HCT116 (cell line): ENCODE data around the gene CD72. TPM values are rescaled to one million over a fixed set of nuclear protein-coding genes. Genes with fewer than 3 reads are reported as not detected.

Experiments
- ATAC-seq: fragments of 200-7000 bp; cut with Tn5 transposase; 2 replicates; pipeline ENCODE4 v1.9.1; 2020; ENCODE audit warnings: mild to moderate bottlenecking, moderate library complexity
- BruUV-seq: library from RNA; stranded (reverse); fragments of 400-500 nt; replicated peaks from 2 replicates; lab custom pipeline; 2021; lab: Mats Ljungman, UMichigan
- CTCF ChIA-PET: fragments of 300-600 bp; sonication (Branson Sonifier 250); formaldehyde crosslinking; loops from one replicate; lab custom pipeline; 2021; ENCODE audit warnings: antibody characterized with exemption; lab: Charles Lee
- POLR2A ChIA-PET: fragments of 300-600, 350-600 bp; sonication (Branson Sonifier 250); formaldehyde crosslinking; loops from one replicate; lab custom pipeline; 2021; ENCODE audit warnings: antibody characterized with exemption; lab: Charles Lee
- RAD21 ChIA-PET, 2 experiments: fragments of 300-600 bp; sonication (Branson Sonifier 250); formaldehyde crosslinking; loops; one replicate each; lab custom pipeline; 2023; ENCODE audit warnings: low total read pairs in 2 of 2; ENCODE audit not compliant: uncharacterized antibody in 2 of 2, unreplicated experiment in 2 of 2, low non-redundant PET in 1 of 2; lab: Charles Lee
- DNase-seq: peaks from one replicate; pipeline ENCODE4 v3.0.0-alpha.2; 2010; ENCODE audit warnings: low read depth, low spot score
- H2AFZ ChIP-seq: fragments of 200-600 bp; shearing (Covaris generic), sonication (generic); 2 replicates; pipeline ENCODE4 v1.6.1; 2017; ENCODE audit warnings: low read depth, mixed run types, mixed read lengths, antibody characterized with exemption, low read length; ENCODE audit not compliant: poor library complexity, severe bottlenecking
- H3K27ac ChIP-seq: 2 replicates; pipeline ENCODE4 v1.5.1; 2012; ENCODE audit warnings: low read depth, low read length
- H3K27me3 ChIP-seq: fragments of 200-600 bp; sonication (generic); 2 replicates; pipeline ENCODE4 v1.6.1; 2016; ENCODE audit warnings: mixed run types, low read length, mixed read lengths; ENCODE audit not compliant: insufficient read depth
- H3K36me3 ChIP-seq, 2 experiments: fragments of 200-500 bp in 1 of 2; fragments of 200-600 bp in 1 of 2; sonication (Bioruptor generic) in 1 of 2; sonication (generic) in 1 of 2; 2 replicates each; pipeline versions ENCODE4 v1.5.1 to v1.6.1; 2014 to 2016; ENCODE audit warnings: low read length in 2 of 2, inconsistent platforms in 1 of 2, mixed read lengths in 1 of 2, mixed run types in 1 of 2; ENCODE audit not compliant: insufficient read depth in 2 of 2, control insufficient read depth in 1 of 2
- H3K4me1 ChIP-seq, 2 experiments: fragments of 200-600 bp in 1 of 2; sonication (generic) in 1 of 2; 2 replicates each; pipeline versions ENCODE4 v1.5.1 to v1.6.1; 2012 to 2017; ENCODE audit warnings: low read length in 2 of 2, inconsistent platforms in 1 of 2, mild to moderate bottlenecking in 1 of 2, mixed read lengths in 1 of 2, mixed run types in 1 of 2, moderate library complexity in 1 of 2; ENCODE audit not compliant: insufficient read depth in 2 of 2, control insufficient read depth in 1 of 2
- H3K4me2 ChIP-seq: fragments of 200-600 bp; sonication (generic); 2 replicates; pipeline ENCODE4 v1.6.1; 2017; ENCODE audit warnings: mixed run types, low read length, mixed read lengths
- H3K4me3 ChIP-seq, 2 experiments: fragments of 200-600 bp in 1 of 2; sonication (generic) in 1 of 2; replicated peaks in 1 of 2; 2 replicates each; pipeline ENCODE4 v1.5.1; 2011 to 2016; ENCODE audit warnings: low read length in 2 of 2, control low read depth in 1 of 2, low read depth in 1 of 2, mild to moderate bottlenecking in 1 of 2, mixed read lengths in 1 of 2, mixed run types in 1 of 2
- H3K79me2 ChIP-seq: fragments of 200-600 bp; sonication (generic); 2 replicates; pipeline ENCODE4 v1.6.1; 2017; ENCODE audit warnings: mild to moderate bottlenecking, mixed run types, low read length, moderate library complexity, mixed read lengths; ENCODE audit not compliant: insufficient read depth
- H3K9ac ChIP-seq: fragments of 200-600 bp; sonication (generic); 2 replicates; pipeline ENCODE4 v1.6.1; 2016; ENCODE audit warnings: low read length, mixed read lengths
- H3K9me2 ChIP-seq: fragments of 200-600 bp; sonication (generic), shearing (Covaris generic); 2 replicates; pipeline ENCODE4 v1.6.1; 2017; ENCODE audit warnings: mixed run types, mild to moderate bottlenecking, moderate library complexity; ENCODE audit not compliant: insufficient read depth
- H3K9me3 ChIP-seq, 2 experiments: fragments of 200-500 bp in 1 of 2; fragments of 200-600 bp in 1 of 2; sonication (Bioruptor generic) in 1 of 2; sonication (generic) in 1 of 2; 2 replicates each; pipeline ENCODE4 v1.6.1; 2014 to 2017; ENCODE audit warnings: low read length in 2 of 2, mixed read lengths in 2 of 2, inconsistent platforms in 1 of 2, low read depth in 1 of 2, mild to moderate bottlenecking in 1 of 2, mixed run types in 1 of 2, moderate library complexity in 1 of 2; ENCODE audit not compliant: control insufficient read depth in 1 of 2, insufficient read depth in 1 of 2
- H4K20me1 ChIP-seq: fragments of 200-600 bp; sonication (generic), shearing (Covaris generic); 2 replicates; pipeline ENCODE4 v1.6.1; 2017; ENCODE audit warnings: mixed run types, mild to moderate bottlenecking, moderate library complexity; ENCODE audit not compliant: insufficient read depth
- ATF3 ChIP-seq: IDR thresholded peaks from 2 replicates; pipeline ENCODE4 v1.6.1; 2012
- CEBPB ChIP-seq: IDR thresholded peaks from 2 replicates; pipeline ENCODE4 v1.6.1; 2012; ENCODE audit warnings: low read depth
- EGR1 ChIP-seq: IDR thresholded peaks from 2 replicates; pipeline ENCODE4 v1.6.1; 2012; ENCODE audit warnings: low read depth
- EZH2 ChIP-seq: fragments of 200-600 bp; sonication (generic); IDR thresholded peaks from 2 replicates; pipeline ENCODE4 v1.6.1; 2017; ENCODE audit warnings: antibody characterized with exemption, mixed run types
- EZH2phosphoT487 ChIP-seq: fragments of 200-600 bp; IDR thresholded peaks from 2 replicates; pipeline ENCODE4 v1.6.1; 2018; ENCODE audit warnings: antibody characterized with exemption, borderline replicate concordance
- FOSL1 ChIP-seq: IDR thresholded peaks from 2 replicates; pipeline ENCODE4 v1.6.1; 2012; ENCODE audit warnings: low read depth
- JUND ChIP-seq: IDR thresholded peaks from 2 replicates; pipeline ENCODE4 v1.6.1; 2012
- MAX ChIP-seq: IDR thresholded peaks from 2 replicates; pipeline ENCODE4 v1.6.1; 2012
- POLR2A ChIP-seq: IDR thresholded peaks from 2 replicates; pipeline ENCODE4 v1.7.0; 2011; ENCODE audit warnings: borderline replicate concordance; ENCODE audit not compliant: insufficient read depth, insufficient read length; ENCODE audit errors: extremely low read depth
- POLR2AphosphoS5 ChIP-seq: IDR thresholded peaks from 2 replicates; pipeline ENCODE4 v1.6.1; 2011; ENCODE audit warnings: mild to moderate bottlenecking, low read depth, low read length, moderate library complexity
- RAD21 ChIP-seq: IDR thresholded peaks from 2 replicates; pipeline ENCODE4 v1.6.1; 2012; ENCODE audit warnings: low read depth, mild to moderate bottlenecking
- SIN3A ChIP-seq: IDR thresholded peaks from 2 replicates; pipeline ENCODE4 v1.6.1; 2012; ENCODE audit warnings: low read depth
- SP1 ChIP-seq: IDR thresholded peaks from 2 replicates; pipeline ENCODE4 v1.6.1; 2012; ENCODE audit warnings: low read depth
- SRF ChIP-seq: IDR thresholded peaks from 2 replicates; pipeline ENCODE4 v1.6.1; 2012; ENCODE audit warnings: low read depth
- TCF7L2 ChIP-seq: IDR thresholded peaks from 2 replicates; pipeline ENCODE4 v1.7.0; 2011; ENCODE audit warnings: borderline replicate concordance, inconsistent platforms; ENCODE audit not compliant: insufficient read depth, insufficient read length; ENCODE audit errors: extremely low read depth
- ZBTB33 ChIP-seq: IDR thresholded peaks from 2 replicates; pipeline ENCODE4 v1.6.1; 2011; ENCODE audit warnings: mild to moderate bottlenecking, low read length, moderate library complexity; ENCODE audit not compliant: insufficient replicate concordance; ENCODE audit errors: extremely low read depth
- ZFX ChIP-seq: fragments of 450-650 bp; IDR thresholded peaks from 2 replicates; pipeline ENCODE4 v1.6.1; 2017
- ZNF274 ChIP-seq: fragments of 200-500 bp; sonication (Bioruptor generic); IDR thresholded peaks from 2 replicates; pipeline ENCODE4 v1.6.1; 2014; ENCODE audit warnings: mild to moderate bottlenecking, low read depth, low read length, inconsistent platforms
- intact Hi-C: fragments of 100-400 bp; cut with micrococcal nuclease; formaldehyde crosslinking; loops from 2 replicates; pipeline ENCODE4 v1.10.0; 2022
- total RNA-seq: library from RNA; stranded (reverse); gene quantifications from one replicate; pipeline ENCODE4 v1.2.1, GENCODE V29; 2021; ENCODE audit not compliant: unreplicated experiment
- TF ChIP-seq, protein P1 (sequence below), 3 experiments: fragments of 200-600 bp in 1 of 3; sonication (generic) in 1 of 3; IDR thresholded peaks in 2 of 3; conservative IDR thresholded peaks in 1 of 3; 2 replicates each; pipeline ENCODE4 v1.5.1; 2012 to 2017; ENCODE audit warnings: low read depth in 2 of 3, low read length in 2 of 3, antibody characterized with exemption in 1 of 3, borderline replicate concordance in 1 of 3, control low read depth in 1 of 3, mild to moderate bottlenecking in 1 of 3, mixed read lengths in 1 of 3, mixed run types in 1 of 3, moderate library complexity in 1 of 3; ENCODE audit not compliant: insufficient read depth in 1 of 3
- TF ChIP-seq, protein P2 (sequence below): IDR thresholded peaks from 2 replicates; pipeline ENCODE4 v1.6.1; 2012; ENCODE audit warnings: low read depth

Gene CD72
- total RNA-seq, 1 experiment from 2014 or later, result 1.6 TPM

DNA sequence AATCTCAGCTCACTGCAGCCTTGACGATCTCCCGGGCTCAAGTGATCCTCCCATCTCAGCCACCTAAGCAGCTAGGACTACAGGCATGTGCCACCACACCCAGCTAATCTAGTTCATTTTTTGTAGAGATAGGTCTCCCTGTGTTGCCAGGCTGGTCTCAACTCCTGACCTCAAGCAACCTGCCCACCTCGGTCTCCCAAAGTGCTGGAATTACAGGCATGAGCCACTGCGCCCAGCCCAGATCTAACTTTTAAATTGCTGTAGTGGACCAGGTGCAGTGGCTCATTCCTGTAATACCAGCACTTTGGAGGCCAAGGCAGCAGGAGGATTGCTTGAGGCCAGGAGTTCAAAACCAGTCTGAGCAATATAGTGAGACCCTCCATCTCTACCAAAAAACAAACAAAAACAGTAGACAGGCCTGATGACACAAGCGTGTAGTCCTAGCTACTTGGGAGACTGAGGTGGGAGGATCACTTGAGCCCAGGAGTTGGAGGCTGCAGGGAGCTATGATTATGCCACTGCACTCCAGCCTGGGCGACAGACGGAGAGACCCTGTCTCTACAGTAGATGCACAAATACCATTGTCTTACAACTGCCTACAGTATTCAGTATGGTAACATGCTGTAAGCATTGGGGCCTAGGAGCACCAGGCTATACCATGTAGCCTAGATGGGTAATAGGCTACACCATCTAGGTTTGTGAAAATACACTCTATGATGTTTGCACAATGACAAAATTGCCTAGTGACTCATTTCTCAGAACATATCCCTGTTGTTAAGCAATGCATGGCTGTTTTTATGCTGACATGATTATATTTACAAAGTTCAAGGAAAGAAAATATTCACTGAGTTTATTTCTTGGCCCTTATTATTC lies 34.0 kb upstream of the CD72 start:
- no peak overlapping the region for H3K4me3 ChIP-seq
- H3K4me2 ChIP-seq, result peak overlapping the region; percentile 14; the same call in 1 of the 2 replicates
- no peaks in the 10 kb centered on the region for H3K36me3 ChIP-seq
- no TSS peak for BruUV-seq
- H3K9me3 ChIP-seq, result no peaks in the 10 kb centered on the region
- no peaks in the 10 kb centered on the region for H4K20me1 ChIP-seq
- peaks cover 5 to 17% of the 10 kb centered on the region in 2 experiments; a peak in 3 of 4 replicates for H3K4me1 ChIP-seq
- H3K9ac ChIP-seq, result no peak overlapping the region
- no peak for DNase-seq
- ChIA-PET RAD21 (no interaction called here), POLR2A (no interaction called here), CTCF (no interaction called here)
- ATAC-seq, result no peak
- H3K9me2 ChIP-seq, result no peaks in the 10 kb centered on the region
- no peak overlapping the region for H3K27ac ChIP-seq
- no peak overlapping the region for H2AFZ ChIP-seq
- H3K79me2 ChIP-seq, result no peaks in the 10 kb centered on the region
- intact Hi-C loops, result loop anchor here (10.0 kb wide), 1 partner anchor 537 kb away; the partner anchor contains the start of gene ATOSB
- TF ChIP-seq, protein P1, sequence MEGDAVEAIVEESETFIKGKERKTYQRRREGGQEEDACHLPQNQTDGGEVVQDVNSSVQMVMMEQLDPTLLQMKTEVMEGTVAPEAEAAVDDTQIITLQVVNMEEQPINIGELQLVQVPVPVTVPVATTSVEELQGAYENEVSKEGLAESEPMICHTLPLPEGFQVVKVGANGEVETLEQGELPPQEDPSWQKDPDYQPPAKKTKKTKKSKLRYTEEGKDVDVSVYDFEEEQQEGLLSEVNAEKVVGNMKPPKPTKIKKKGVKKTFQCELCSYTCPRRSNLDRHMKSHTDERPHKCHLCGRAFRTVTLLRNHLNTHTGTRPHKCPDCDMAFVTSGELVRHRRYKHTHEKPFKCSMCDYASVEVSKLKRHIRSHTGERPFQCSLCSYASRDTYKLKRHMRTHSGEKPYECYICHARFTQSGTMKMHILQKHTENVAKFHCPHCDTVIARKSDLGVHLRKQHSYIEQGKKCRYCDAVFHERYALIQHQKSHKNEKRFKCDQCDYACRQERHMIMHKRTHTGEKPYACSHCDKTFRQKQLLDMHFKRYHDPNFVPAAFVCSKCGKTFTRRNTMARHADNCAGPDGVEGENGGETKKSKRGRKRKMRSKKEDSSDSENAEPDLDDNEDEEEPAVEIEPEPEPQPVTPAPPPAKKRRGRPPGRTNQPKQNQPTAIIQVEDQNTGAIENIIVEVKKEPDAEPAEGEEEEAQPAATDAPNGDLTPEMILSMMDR (IDR thresholded peaks at IDR 0.05 in 2 of 3, conservative IDR thresholded peaks at IDR 0.05 in 1 of 3; ENCODE audit: borderline replicate concordance in 1 of 3, insufficient read depth in 1 of 3, low read depth in 2 of 3, low read length in 2 of 3), result no peak
- TF ChIP-seq ZFX (no peak), ZNF274 (no peak), ATF3 (no peak), EGR1 (no peak), SIN3A (no peak), CEBPB (no peak), MAX (no peak), JUND (no peak), POLR2AphosphoS5 (no peak), EZH2phosphoT487 (no peak), TCF7L2 (no peak), POLR2A (no peak), RAD21 (no peak), EZH2 (no peak), SRF (no peak), ZBTB33 (no peak), SP1 (no peak), FOSL1 (no peak)
- TF ChIP-seq, protein P2, sequence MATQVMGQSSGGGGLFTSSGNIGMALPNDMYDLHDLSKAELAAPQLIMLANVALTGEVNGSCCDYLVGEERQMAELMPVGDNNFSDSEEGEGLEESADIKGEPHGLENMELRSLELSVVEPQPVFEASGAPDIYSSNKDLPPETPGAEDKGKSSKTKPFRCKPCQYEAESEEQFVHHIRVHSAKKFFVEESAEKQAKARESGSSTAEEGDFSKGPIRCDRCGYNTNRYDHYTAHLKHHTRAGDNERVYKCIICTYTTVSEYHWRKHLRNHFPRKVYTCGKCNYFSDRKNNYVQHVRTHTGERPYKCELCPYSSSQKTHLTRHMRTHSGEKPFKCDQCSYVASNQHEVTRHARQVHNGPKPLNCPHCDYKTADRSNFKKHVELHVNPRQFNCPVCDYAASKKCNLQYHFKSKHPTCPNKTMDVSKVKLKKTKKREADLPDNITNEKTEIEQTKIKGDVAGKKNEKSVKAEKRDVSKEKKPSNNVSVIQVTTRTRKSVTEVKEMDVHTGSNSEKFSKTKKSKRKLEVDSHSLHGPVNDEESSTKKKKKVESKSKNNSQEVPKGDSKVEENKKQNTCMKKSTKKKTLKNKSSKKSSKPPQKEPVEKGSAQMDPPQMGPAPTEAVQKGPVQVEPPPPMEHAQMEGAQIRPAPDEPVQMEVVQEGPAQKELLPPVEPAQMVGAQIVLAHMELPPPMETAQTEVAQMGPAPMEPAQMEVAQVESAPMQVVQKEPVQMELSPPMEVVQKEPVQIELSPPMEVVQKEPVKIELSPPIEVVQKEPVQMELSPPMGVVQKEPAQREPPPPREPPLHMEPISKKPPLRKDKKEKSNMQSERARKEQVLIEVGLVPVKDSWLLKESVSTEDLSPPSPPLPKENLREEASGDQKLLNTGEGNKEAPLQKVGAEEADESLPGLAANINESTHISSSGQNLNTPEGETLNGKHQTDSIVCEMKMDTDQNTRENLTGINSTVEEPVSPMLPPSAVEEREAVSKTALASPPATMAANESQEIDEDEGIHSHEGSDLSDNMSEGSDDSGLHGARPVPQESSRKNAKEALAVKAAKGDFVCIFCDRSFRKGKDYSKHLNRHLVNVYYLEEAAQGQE, result no peak
- H3K27me3 ChIP-seq, result no peaks in the 10 kb centered on the region
